ENCODE data around the gene CALML3.

Gene CALML3

DNA sequence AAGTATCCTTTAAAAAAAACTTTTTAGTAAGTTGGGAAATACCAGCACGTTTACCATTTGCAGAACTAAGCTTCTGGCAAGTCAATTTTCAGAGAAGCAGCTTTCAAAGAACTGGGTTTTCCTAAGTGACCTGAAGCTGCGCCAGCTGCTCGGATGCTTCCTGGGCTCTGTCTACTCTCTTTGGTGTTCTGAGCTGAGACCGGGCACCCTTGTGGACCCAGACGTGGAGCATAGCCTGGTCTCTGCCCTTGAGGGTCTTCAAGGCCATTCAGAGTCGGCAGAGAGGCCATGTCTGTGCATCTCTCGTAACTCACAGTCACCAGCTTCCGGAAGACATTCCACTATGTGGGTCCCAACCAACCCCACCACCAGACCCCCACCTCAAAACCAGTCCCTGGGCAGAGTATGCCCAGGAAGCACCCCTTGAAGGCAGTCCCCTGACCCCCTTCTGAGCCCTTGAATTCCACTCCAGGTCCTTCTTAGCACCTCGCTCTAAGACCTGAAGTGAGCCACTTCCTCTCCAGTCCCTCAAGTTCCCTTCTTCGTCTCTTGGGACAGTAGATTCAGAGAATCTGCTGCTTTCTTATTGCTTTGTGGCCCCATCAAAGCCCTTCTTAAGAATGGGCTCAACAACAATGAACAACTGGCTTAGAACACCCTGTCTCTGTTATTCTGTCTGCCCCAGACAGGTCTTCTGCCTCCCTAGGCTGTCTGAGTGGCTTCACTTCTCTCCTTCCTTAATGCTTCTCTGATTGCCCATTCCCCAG is 33.9 kb upstream of the CALML3 start:
- Histone ChIP-seq H3K4me2 (ENCODE audit: low read length) (no peak overlapping the region), H3K4me3 (ENCODE audit: low read length) (no peak overlapping the region), H3K79me2 (ENCODE audit: low read length) (no peaks in the 10 kb centered on the region), H2AFZ (ENCODE audit: low read depth, low read length) (no peak overlapping the region), H3K9me3 (ENCODE audit: insufficient read depth, low read length) (no peaks in the 10 kb centered on the region), H3K4me1 (ENCODE audit: low read length) (no peaks in the 10 kb centered on the region), H3K27ac (ENCODE audit: low read length) (no peak overlapping the region), H4K20me1 (ENCODE audit: insufficient read depth, low read length) (no peaks in the 10 kb centered on the region), H3K27me3 (ENCODE audit: low read depth, low read length) (no peaks in the 10 kb centered on the region; the same call in 1 of the 2 replicates), H3K9ac (ENCODE audit: low read length) (no peak overlapping the region), H3K36me3 (replicated peaks; ENCODE audit: low read depth, low read length) (no peaks in the 10 kb centered on the region)
- TF ChIP-seq, protein P1, sequence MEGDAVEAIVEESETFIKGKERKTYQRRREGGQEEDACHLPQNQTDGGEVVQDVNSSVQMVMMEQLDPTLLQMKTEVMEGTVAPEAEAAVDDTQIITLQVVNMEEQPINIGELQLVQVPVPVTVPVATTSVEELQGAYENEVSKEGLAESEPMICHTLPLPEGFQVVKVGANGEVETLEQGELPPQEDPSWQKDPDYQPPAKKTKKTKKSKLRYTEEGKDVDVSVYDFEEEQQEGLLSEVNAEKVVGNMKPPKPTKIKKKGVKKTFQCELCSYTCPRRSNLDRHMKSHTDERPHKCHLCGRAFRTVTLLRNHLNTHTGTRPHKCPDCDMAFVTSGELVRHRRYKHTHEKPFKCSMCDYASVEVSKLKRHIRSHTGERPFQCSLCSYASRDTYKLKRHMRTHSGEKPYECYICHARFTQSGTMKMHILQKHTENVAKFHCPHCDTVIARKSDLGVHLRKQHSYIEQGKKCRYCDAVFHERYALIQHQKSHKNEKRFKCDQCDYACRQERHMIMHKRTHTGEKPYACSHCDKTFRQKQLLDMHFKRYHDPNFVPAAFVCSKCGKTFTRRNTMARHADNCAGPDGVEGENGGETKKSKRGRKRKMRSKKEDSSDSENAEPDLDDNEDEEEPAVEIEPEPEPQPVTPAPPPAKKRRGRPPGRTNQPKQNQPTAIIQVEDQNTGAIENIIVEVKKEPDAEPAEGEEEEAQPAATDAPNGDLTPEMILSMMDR (IDR thresholded peaks at IDR 0.05; ENCODE audit: low read depth, low read length) = no peak
- TF ChIP-seq EZH2phosphoT487 (IDR thresholded peaks at IDR 0.05; ENCODE audit: low read depth) = no peak

DNA sequence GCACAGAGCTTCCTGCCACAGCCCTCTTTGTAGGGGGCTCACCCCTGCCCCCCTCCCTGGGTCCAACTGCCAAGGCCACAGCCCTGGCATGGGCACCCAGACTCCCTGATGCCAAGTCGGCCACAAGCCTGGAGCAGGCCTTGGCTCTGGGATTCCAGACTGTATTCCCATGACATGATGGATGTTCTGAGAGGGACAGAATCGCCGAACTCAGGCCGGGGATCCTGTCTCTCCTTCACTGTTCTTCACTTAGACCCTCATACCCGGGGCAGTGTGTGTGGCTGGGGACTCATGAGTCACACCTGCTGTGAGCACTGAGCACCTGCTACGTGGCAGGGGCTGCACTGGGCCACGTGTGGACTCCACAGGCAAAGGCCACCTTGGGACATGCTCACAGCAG is 33.3 kb upstream of the CALML3 start:
- no peak overlapping the region for H3K27ac ChIP-seq (ENCODE audit: low read length)
- H3K4me2 ChIP-seq (ENCODE audit: low read length) = no peak overlapping the region
- H4K20me1 ChIP-seq (ENCODE audit: insufficient read depth, low read length) = no peaks in the 10 kb centered on the region
- no peaks in the 10 kb centered on the region for H3K9me3 ChIP-seq (ENCODE audit: insufficient read depth, low read length)
- no peak overlapping the region for H3K9ac ChIP-seq (ENCODE audit: low read length)
- no peaks in the 10 kb centered on the region; the same call in 1 of the 2 replicates for H3K27me3 ChIP-seq (ENCODE audit: low read depth, low read length)
- H3K79me2 ChIP-seq (ENCODE audit: low read length) = no peaks in the 10 kb centered on the region
- H3K4me1 ChIP-seq (ENCODE audit: low read length) = no peaks in the 10 kb centered on the region
- no peak overlapping the region for H3K4me3 ChIP-seq (ENCODE audit: low read length)
- TF ChIP-seq EZH2phosphoT487 (IDR thresholded peaks at IDR 0.05; ENCODE audit: low read depth) = no peak
- TF ChIP-seq, protein P1 (IDR thresholded peaks at IDR 0.05; ENCODE audit: low read depth, low read length) = no peak
- H3K36me3 ChIP-seq (replicated peaks; ENCODE audit: low read depth, low read length) = no peaks in the 10 kb centered on the region
- no peak overlapping the region for H2AFZ ChIP-seq (ENCODE audit: low read depth, low read length)

DNA sequence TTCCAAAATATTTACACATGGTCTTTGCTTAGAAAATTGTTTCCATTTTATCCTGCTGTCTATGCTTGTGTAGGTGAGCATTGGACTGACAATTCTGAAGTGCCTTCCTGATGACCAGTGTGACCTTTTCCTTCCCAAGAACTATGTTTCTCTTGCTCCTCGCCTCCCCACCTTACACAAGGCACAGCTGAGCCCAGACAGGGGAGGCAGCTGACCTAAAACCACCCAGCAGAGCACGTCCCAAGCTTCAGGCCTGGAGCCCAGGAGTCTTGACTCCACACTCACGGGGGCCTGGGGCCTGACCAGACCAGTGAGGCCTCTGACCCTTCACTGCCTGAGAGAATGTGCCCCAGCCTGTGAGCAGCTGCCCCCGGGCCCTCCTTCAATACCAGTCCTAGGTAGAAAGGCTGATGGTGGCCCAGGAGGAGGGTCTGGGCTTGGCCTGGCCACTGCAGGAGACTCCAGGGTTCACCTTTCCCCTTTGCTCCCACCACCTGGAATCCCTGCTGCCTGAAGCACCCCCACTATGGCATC is 32.4 kb upstream of the CALML3 start:
- H3K9ac ChIP-seq (ENCODE audit: low read length) = no peak overlapping the region
- H3K4me2 ChIP-seq (ENCODE audit: low read length) = no peak overlapping the region
- no peak overlapping the region for H2AFZ ChIP-seq (ENCODE audit: low read depth, low read length)
- H3K27ac ChIP-seq (ENCODE audit: low read length) = no peak overlapping the region
- H3K36me3 ChIP-seq (replicated peaks; ENCODE audit: low read depth, low read length) = no peaks in the 10 kb centered on the region
- H4K20me1 ChIP-seq (ENCODE audit: insufficient read depth, low read length) = no peaks in the 10 kb centered on the region
- H3K27me3 ChIP-seq (ENCODE audit: low read depth, low read length) = no peaks in the 10 kb centered on the region
- no peaks in the 10 kb centered on the region for H3K9me3 ChIP-seq (ENCODE audit: insufficient read depth, low read length)
- TF ChIP-seq, protein P1 (IDR thresholded peaks at IDR 0.05; ENCODE audit: low read depth, low read length) = no peak
- no peak for TF ChIP-seq EZH2phosphoT487 (IDR thresholded peaks at IDR 0.05; ENCODE audit: low read depth)
- H3K4me1 ChIP-seq (ENCODE audit: low read length) = no peaks in the 10 kb centered on the region
- H3K79me2 ChIP-seq (ENCODE audit: low read length) = no peaks in the 10 kb centered on the region
- no peak overlapping the region for H3K4me3 ChIP-seq (ENCODE audit: low read length)

DNA sequence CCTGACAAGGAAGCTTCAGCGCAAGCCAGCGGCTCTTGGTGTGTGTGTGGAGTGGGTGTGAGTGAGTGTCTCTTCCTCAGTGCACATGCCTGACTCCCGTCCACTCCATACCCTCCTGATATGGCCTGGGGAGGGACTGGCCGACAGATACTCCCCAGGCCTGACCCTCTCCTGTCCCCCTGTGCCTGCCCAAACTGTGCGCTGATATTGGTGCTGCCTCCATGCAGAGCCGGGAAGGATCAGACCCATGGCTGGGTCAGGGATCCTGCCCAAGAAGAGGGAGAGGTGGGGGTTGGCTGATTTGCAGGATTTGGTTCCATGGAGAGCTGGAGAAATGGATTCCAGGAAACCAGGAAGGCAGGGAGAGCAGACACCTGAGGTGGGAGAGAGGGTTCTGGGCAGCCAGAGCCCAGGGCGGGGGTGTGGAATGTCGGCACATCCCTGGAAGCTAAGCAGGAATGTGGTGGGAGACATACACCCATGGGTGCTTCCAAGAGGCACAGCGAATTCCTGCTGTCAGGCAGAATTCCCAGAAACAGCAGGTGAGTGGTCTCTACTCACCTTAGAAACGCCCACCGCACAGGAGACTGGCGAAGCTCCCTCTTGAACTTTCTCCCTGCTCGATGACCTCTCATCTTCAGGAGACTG is 31.7 kb upstream of the CALML3 start:
- H3K4me3 ChIP-seq (ENCODE audit: low read length) = no peak overlapping the region
- no peaks in the 10 kb centered on the region for H3K4me1 ChIP-seq (ENCODE audit: low read length)
- H3K9me3 ChIP-seq (ENCODE audit: insufficient read depth, low read length) = no peaks in the 10 kb centered on the region
- TF ChIP-seq, protein P1 (IDR thresholded peaks at IDR 0.05; ENCODE audit: low read depth, low read length) = no peak
- no peak overlapping the region for H3K27ac ChIP-seq (ENCODE audit: low read length)
- H4K20me1 ChIP-seq (ENCODE audit: insufficient read depth, low read length) = no peaks in the 10 kb centered on the region
- no peaks in the 10 kb centered on the region for H3K36me3 ChIP-seq (replicated peaks; ENCODE audit: low read depth, low read length)
- no peak overlapping the region for H3K9ac ChIP-seq (ENCODE audit: low read length)
- H3K27me3 ChIP-seq (ENCODE audit: low read depth, low read length) = no peaks in the 10 kb centered on the region
- no peak overlapping the region for H2AFZ ChIP-seq (ENCODE audit: low read depth, low read length)
- no peaks in the 10 kb centered on the region for H3K79me2 ChIP-seq (ENCODE audit: low read length)
- no peak overlapping the region for H3K4me2 ChIP-seq (ENCODE audit: low read length)

All from OCI-LY3 (cell line).